ENCODE results near the gene DIRAS3. TPM values are rescaled to one million over a fixed set of nuclear protein-coding genes. Genes with fewer than 3 reads are reported as not detected.
A peak's percentile ranks its signal among the peaks of the same experiment; 100 is the strongest.

The DIRAS3 gene
- total RNA-seq, 2 donors from 2014 or later = 2.8 to 3.0 TPM

GRCh38 chr1:68057564-68057963 lies 7.1 kb upstream of the DIRAS3 start:
- Histone ChIP-seq H3K36me3 (no peaks in the 10 kb centered on the region), H3K27me3 (replicated peaks; ENCODE audit: insufficient read depth) (no peaks in the 10 kb centered on the region), H3K9me3 (no peaks in the 10 kb centered on the region), H3K27ac (no peak overlapping the region), H3K4me3 (no peak overlapping the region), H3K4me1 (replicated peaks) (no peaks in the 10 kb centered on the region)
- intact Hi-C loops (cut with DNase I) = no loop called here
- DNase-seq (ENCODE audit: low spot score) = no peak
- 96% methylated on average over 3 of the region's 3 CpGs for WGBS
- TF ChIP-seq POLR2AphosphoS5 (IDR thresholded peaks at IDR 0.05) (no peak), POLR2A (IDR thresholded peaks at IDR 0.05) (no peak), CTCF (IDR thresholded peaks at IDR 0.05) (no peak)

GRCh38 chr1:68057050-68057449 lies 6.6 kb upstream of the DIRAS3 start:
- Histone ChIP-seq H3K27me3 (replicated peaks; ENCODE audit: insufficient read depth) (no peaks in the 10 kb centered on the region), H3K9me3 (no peaks in the 10 kb centered on the region), H3K27ac (no peak overlapping the region), H3K4me1 (replicated peaks) (no peaks in the 10 kb centered on the region), H3K4me3 (no peak overlapping the region), H3K36me3 (no peaks in the 10 kb centered on the region)
- WGBS = 98% methylated on average over 3 of the region's 3 CpGs
- no peak for DNase-seq (ENCODE audit: low spot score)
- intact Hi-C loops (cut with DNase I) = no loop called here
- TF ChIP-seq CTCF (IDR thresholded peaks at IDR 0.05) = no peak
- no peak for TF ChIP-seq POLR2A (IDR thresholded peaks at IDR 0.05)
- TF ChIP-seq POLR2AphosphoS5 (IDR thresholded peaks at IDR 0.05) = no peak

GRCh38 chr1:68051475-68051874 lies 1.0 kb upstream of the DIRAS3 start:
- intact Hi-C loops (cut with DNase I) = no loop called here
- Histone ChIP-seq H3K4me3 (peak overlapping the region; percentile 8 to 13), H3K27ac (no peak overlapping the region), H3K4me1 (replicated peaks) (no peaks in the 10 kb centered on the region), H3K9me3 (no peaks in the 10 kb centered on the region), H3K36me3 (no peaks in the 10 kb centered on the region), H3K27me3 (replicated peaks; ENCODE audit: insufficient read depth) (no peaks in the 10 kb centered on the region)
- 51% methylated on average over 28 of the region's 28 CpGs for WGBS
- TF ChIP-seq POLR2A (IDR thresholded peaks at IDR 0.05) (no peak), CTCF (IDR thresholded peaks at IDR 0.05) (peak in 1 of 4 experiments; percentile 24), POLR2AphosphoS5 (IDR thresholded peaks at IDR 0.05) (no peak)
- DNase-seq (ENCODE audit: low spot score) = peak; percentile 33

- TF ChIP-seq POLR2AphosphoS5 (IDR thresholded peaks at IDR 0.05) (no peak), CTCF (IDR thresholded peaks at IDR 0.05) (no peak), POLR2A (IDR thresholded peaks at IDR 0.05) (no peak)
- Histone ChIP-seq H3K36me3 (no peaks in the 10 kb centered on the region), H3K4me1 (replicated peaks) (no peaks in the 10 kb centered on the region), H3K27me3 (replicated peaks; ENCODE audit: insufficient read depth) (no peaks in the 10 kb centered on the region), H3K4me3 (no peak overlapping the region), H3K9me3 (no peaks in the 10 kb centered on the region), H3K27ac (no peak overlapping the region)
- 82% methylated on average over 3 of the region's 3 CpGs for WGBS
- intact Hi-C loops (cut with DNase I) = no loop called here
- no peak for DNase-seq (ENCODE audit: low spot score)
Measured at GRCh38 chr1:68047659-68048026, 2.8 kb downstream of the DIRAS3 start.

GRCh38 chr1:68046885-68047658 lies 3.4 kb downstream of the DIRAS3 start:
- WGBS = 74% methylated on average over 34 of the region's 34 CpGs
- no peak for DNase-seq (ENCODE audit: low spot score)
- Histone ChIP-seq H3K4me3 (no peak overlapping the region), H3K27ac (no peak overlapping the region), H3K4me1 (replicated peaks) (no peaks in the 10 kb centered on the region), H3K9me3 (no peaks in the 10 kb centered on the region), H3K27me3 (replicated peaks; ENCODE audit: insufficient read depth) (no peaks in the 10 kb centered on the region), H3K36me3 (no peaks in the 10 kb centered on the region)
- intact Hi-C loops (cut with DNase I) = no loop called here
- TF ChIP-seq CTCF (IDR thresholded peaks at IDR 0.05) = no peak
- TF ChIP-seq POLR2AphosphoS5 (IDR thresholded peaks at IDR 0.05) = no peak
- no peak for TF ChIP-seq POLR2A (IDR thresholded peaks at IDR 0.05)

Measured in prostate gland (tissue), 2 donors.